Psoas muscle (tissue), 8 donors: ENCODE results near the gene ZNF398. TPM values are rescaled to one million over a fixed set of nuclear protein-coding genes. Genes with fewer than 3 reads are reported as not detected.

Experiments
- ATAC-seq, 4 donors: fragments of 200-7000 bp; cut with Tn5 transposase; one replicate each; pipeline ENCODE4 v1.9.1; 2020; ENCODE audit warnings: moderate library complexity in 3 of 4, mild to moderate bottlenecking in 2 of 4
- DNase-seq, 2 donors: peaks; one replicate each; pipeline ENCODE4 v3.0.0-alpha.2; 2020
- H3K27ac ChIP-seq: fragments of 200-600 bp; one replicate; pipeline ENCODE4 v1.8.0; 2022
- H3K27me3 ChIP-seq, 3 donors: fragments of 200-600 bp in 1 of 3; one replicate each; pipeline versions ENCODE4 v1.6.1 to v1.8.0; 2013 to 2022; ENCODE audit warnings: low read length in 2 of 3, mild to moderate bottlenecking in 2 of 3, moderate library complexity in 1 of 3; ENCODE audit not compliant: insufficient read depth in 3 of 3
- H3K36me3 ChIP-seq, 2 donors: fragments of 200-600 bp in 1 of 2; one replicate each; pipeline versions ENCODE4 v1.6.1 to v1.8.0; 2013 to 2022; ENCODE audit warnings: low read depth in 1 of 2, mild to moderate bottlenecking in 1 of 2, moderate library complexity in 1 of 2; ENCODE audit not compliant: insufficient read depth in 1 of 2
- H3K4me1 ChIP-seq: fragments of 200-600 bp; one replicate; pipeline ENCODE4 v1.8.0; 2022
- H3K4me3 ChIP-seq: fragments of 200-600 bp; one replicate; pipeline ENCODE4 v1.8.0; 2022; ENCODE audit warnings: mild to moderate bottlenecking
- H3K9me3 ChIP-seq: fragments of 200-600 bp; one replicate; pipeline ENCODE4 v1.8.0; 2022
- CTCF ChIP-seq: fragments of 200-600 bp; IDR thresholded peaks from one replicate; pipeline ENCODE4 v1.8.0; 2022; ENCODE audit warnings: antibody characterized with exemption
- WGBS, 3 donors: extraction: QIAGEN DNeasy Blood & Tissue Kit; methylation state at CpG; one replicate each; pipeline versions ENCODE4 v1.1.6 to v1.1.7; 2013; 5-methylcytosine and 5-hydroxymethylcytosine counted together
- intact Hi-C, 2 donors: fragments of 100-400 bp; cut with DNase I; formaldehyde crosslinking; loops; one replicate each; pipeline versions ENCODE4 v1.11.0 to v1.14.2; 2022
- long read RNA-seq, 2 donors: library from polyadenylated mRNA; unstranded; transcript quantifications; one replicate each; pipeline ENCODE4 v2.0.0, GENCODE V29; 2021
- polyA plus RNA-seq, 3 donors: library from polyadenylated mRNA; stranded (reverse); fragments of 200-250 nt; gene quantifications; one replicate each; pipeline ENCODE4 v1.2.3, GENCODE V29; 2013
- total RNA-seq, 4 donors: library from RNA; stranded (reverse); fragmentation: NEBNext Ultra II Directional in 2 of 4; extraction: Animal tissue kit (Norgen Biotek cat#: 25700) in 2 of 4; gene quantifications; one replicate each; pipeline versions ENCODE4 v1.2.1 to v1.2.4, GENCODE V29; 2021 to 2023
- donor health status: healthy with polysubstance abuse.
- donor health status: DM: no; HTN: no; CAD: no; lungs with moderate emphysema.
- donor health status: Bipolar disorder and iron deficiency.
- donor health status: healthy.
- donor health status: DM: yes; HTN: yes; CAD: no.
- donor health status: DM: no; HTN: no; CAD: no.
- donor health status: DM: no; HTN: no; CAD: no.
- donor health status: DM: yes; HTN: yes; CAD: no.

ZNF398 gene
- total RNA-seq = 10 to 100 TPM in 1 of 4 donors, 1 to 10 TPM in 3; 7.8 to 12.4 (median 8.6) TPM
- polyA plus RNA-seq = 1 to 10 TPM; 2.8 to 6.9 (median 4.2) TPM
- long read RNA-seq, donor 1, partial matches to known transcripts = 2 of 5 reads
- long read RNA-seq, donor 1, other reads (novel, unspliced or antisense) = 2 of 5 reads
- long read RNA-seq, donor 2, transcript ZNF398-202 (6 exons, 2,860 nt) = major isoform, 9 of 21 reads
- long read RNA-seq, donor 2, partial matches to known transcripts = 8 of 21 reads
- long read RNA-seq, donor 2, other reads (novel, unspliced or antisense) = 4 of 21 reads

- H3K36me3 ChIP-seq = no peaks in the 10 kb centered on the region
- peak within 1 kb of the TSS; percentile 94 for H3K27ac ChIP-seq
- peak; percentile 89 to 94 (median 92) for ATAC-seq
- no peaks in the 10 kb centered on the region for H3K27me3 ChIP-seq
- intact Hi-C loops = loop anchor here in 1 of 2 donors (2.0 kb wide), 1 partner anchor 18 kb away; no protein-coding TSS in a partner anchor
- no peaks in the 10 kb centered on the region for H3K9me3 ChIP-seq
- DNase-seq = peak; percentile 81 to 89
- H3K4me1 ChIP-seq = peaks cover 21% of the 10 kb centered on the region
- H3K4me3 ChIP-seq = peak within 1 kb of the TSS; percentile 98
- TF ChIP-seq CTCF = peak; percentile 92
- WGBS, 3 donors = 0 to 1% (median 0%) methylated on average over 38 to 79 of the region's 79 CpGs
Observed at GRCh38 chr7:149147072-149147751, at the start of gene ZNF398. Gene ZNF398 (plus strand): TSS chr7:149147453. CDS start chr7:149147743, 290 bp downstream.

- H3K4me3 ChIP-seq = no peak overlapping the region
- ATAC-seq = no peak
- H3K4me1 ChIP-seq = no peaks in the 10 kb centered on the region
- DNase-seq = no peak
- no peaks in the 10 kb centered on the region for H3K27me3 ChIP-seq
- no peaks in the 10 kb centered on the region for H3K9me3 ChIP-seq
- no peak overlapping the region for H3K27ac ChIP-seq
- WGBS, 3 donors = 79 to 84% (median 79%) methylated on average over 6 of the region's 6 CpGs
- no peak for TF ChIP-seq CTCF
- intact Hi-C loops = no loop called here
- H3K36me3 ChIP-seq = no peaks in the 10 kb centered on the region
Observed at GRCh38 chr7:149099058-149099457, 48.2 kb upstream of the ZNF398 start.

- ATAC-seq (no peak), DNase-seq (no peak)
- H3K36me3 ChIP-seq = no peaks in the 10 kb centered on the region
- intact Hi-C loops = no loop called here
- H3K4me1 ChIP-seq = no peaks in the 10 kb centered on the region
- TF ChIP-seq CTCF = no peak
- no peak overlapping the region for H3K27ac ChIP-seq
- no peak overlapping the region for H3K4me3 ChIP-seq
- H3K27me3 ChIP-seq = no peaks in the 10 kb centered on the region
- H3K9me3 ChIP-seq = no peaks in the 10 kb centered on the region
- 92 to 97% (median 96%) methylated on average over 2 of the region's 2 CpGs for WGBS, 3 donors
Observed at GRCh38 chr7:149100821-149101220, 46.4 kb upstream of the ZNF398 start.

GRCh38 chr7:149102666-149103065 lies 44.6 kb upstream of the ZNF398 start:
- TF ChIP-seq CTCF = no peak
- no peak overlapping the region for H3K4me3 ChIP-seq
- H3K27me3 ChIP-seq = no peaks in the 10 kb centered on the region
- DNase-seq = no peak
- no peak overlapping the region for H3K27ac ChIP-seq
- 45 to 77% (median 61%) methylated on average over 1 of the region's 1 CpG for WGBS, 3 donors
- ATAC-seq = no peak
- H3K36me3 ChIP-seq = no peaks in the 10 kb centered on the region
- H3K9me3 ChIP-seq = no peaks in the 10 kb centered on the region
- H3K4me1 ChIP-seq = no peaks in the 10 kb centered on the region
- intact Hi-C loops = no loop called here
